HEK293 (cell line): ENCODE data around the gene CELSR1.

ENCODE experiments used
- CTCF ChIA-PET: fragments of 350-600 bp; formaldehyde crosslinking; extraction: SDS; loops from one replicate; lab custom pipeline; 2021; ENCODE audit warnings: antibody characterized with exemption; lab: Yijun Ruan, JAX
- POLR2A ChIA-PET: fragments of 300-600 bp; formaldehyde crosslinking; extraction: SDS; loops from one replicate; lab custom pipeline; 2020; ENCODE audit warnings: antibody characterized with exemption, inconsistent platforms; lab: Yijun Ruan, JAX
- H3K27ac ChIP-seq: fragments of 200-500 bp; sonication (Bioruptor generic); 2 replicates; pipeline ENCODE4 v1.5.1; 2014; ENCODE audit warnings: low read depth, low read length, control low read depth, inconsistent platforms; ENCODE audit errors: extremely low read depth
- H3K36me3 ChIP-seq, 2 experiments: fragments of 200-500 bp in 1 of 2; sonication (Bioruptor generic) in 1 of 2; 1 replicate in 1 of 2; 2 replicates in 1 of 2; pipeline ENCODE4 v1.5.1; 2014 to 2017; ENCODE audit warnings: inconsistent platforms in 2 of 2, low read length in 2 of 2; ENCODE audit not compliant: control insufficient read depth in 2 of 2, insufficient read depth in 1 of 2
- H3K4me1 ChIP-seq: fragments of 200-500 bp; sonication (Bioruptor generic); 2 replicates; pipeline ENCODE4 v1.5.1; 2014; ENCODE audit warnings: mild to moderate bottlenecking, low read length, inconsistent platforms; ENCODE audit not compliant: control insufficient read depth, insufficient read depth
- H3K4me3 ChIP-seq: 2 replicates; pipeline ENCODE4 v1.5.1; 2011; ENCODE audit warnings: low read depth, mild to moderate bottlenecking, control low read depth, low read length, moderate library complexity
- H3K9me3 ChIP-seq: fragments of 200-500 bp; sonication (Bioruptor generic); 2 replicates; pipeline ENCODE4 v1.5.1; 2014; ENCODE audit warnings: low read depth, low read length, inconsistent platforms; ENCODE audit not compliant: control insufficient read depth, insufficient read depth
- CTCF ChIP-seq: fragments of 450-650 bp; formaldehyde crosslinking; IDR thresholded peaks from 2 replicates; pipeline ENCODE4 v1.5.1; 2016; ENCODE audit warnings: missing biosample characterization, missing genetic modification characterization
- GLIS2 ChIP-seq: fragments of 450-650 bp; formaldehyde crosslinking; IDR thresholded peaks from 2 replicates; pipeline ENCODE4 v1.5.1; 2016; ENCODE audit warnings: missing biosample characterization, missing genetic modification characterization
- KLF1 ChIP-seq: fragments of 450-650 bp; formaldehyde crosslinking; IDR thresholded peaks from 2 replicates; pipeline ENCODE4 v1.5.1; 2016; ENCODE audit warnings: missing biosample characterization, missing genetic modification characterization
- KLF16 ChIP-seq: fragments of 450-650 bp; formaldehyde crosslinking; IDR thresholded peaks from 2 replicates; pipeline ENCODE4 v1.5.1; 2017; ENCODE audit warnings: missing biosample characterization, missing genetic modification characterization
- SP2 ChIP-seq: fragments of 450-650 bp; formaldehyde crosslinking; IDR thresholded peaks from 2 replicates; pipeline ENCODE4 v1.5.1; 2016; ENCODE audit warnings: missing biosample characterization, missing genetic modification characterization
- ZBTB17 ChIP-seq: fragments of 450-650 bp; formaldehyde crosslinking; IDR thresholded peaks from 2 replicates; pipeline ENCODE4 v1.5.1; 2016; ENCODE audit warnings: missing biosample characterization, missing genetic modification characterization
- ZBTB26 ChIP-seq: fragments of 450-650 bp; formaldehyde crosslinking; optimal IDR thresholded peaks from 2 replicates; pipeline ENCODE3; 2016; ENCODE audit warnings: missing biosample characterization, mild to moderate bottlenecking, missing genetic modification characterization
- ZNF133 ChIP-seq: fragments of 450-650 bp; formaldehyde crosslinking; IDR thresholded peaks from 2 replicates; pipeline ENCODE4 v1.5.1; 2016; ENCODE audit warnings: missing biosample characterization, missing genetic modification characterization
- ZNF211 ChIP-seq: fragments of 450-650 bp; formaldehyde crosslinking; IDR thresholded peaks from 2 replicates; pipeline ENCODE4 v1.5.1; 2016; ENCODE audit warnings: low read depth, missing biosample characterization, missing genetic modification characterization
- ZNF366 ChIP-seq: fragments of 450-650 bp; formaldehyde crosslinking; conservative IDR thresholded peaks from 2 replicates; pipeline ENCODE4 v1.5.1; 2016; ENCODE audit warnings: missing biosample characterization, missing genetic modification characterization
- ZNF549 ChIP-seq: fragments of 450-650 bp; IDR thresholded peaks from 2 replicates; pipeline ENCODE4 v1.5.1; 2018; ENCODE audit warnings: missing biosample characterization, missing genetic modification characterization, mild to moderate bottlenecking, inconsistent platforms, moderate library complexity
- ZNF585B ChIP-seq: fragments of 450-650 bp; formaldehyde crosslinking; IDR thresholded peaks from 2 replicates; pipeline ENCODE4 v1.5.1; 2016; ENCODE audit warnings: missing biosample characterization, missing genetic modification characterization
- ZNF610 ChIP-seq: fragments of 450-650 bp; formaldehyde crosslinking; IDR thresholded peaks from 2 replicates; pipeline ENCODE4 v1.5.1; 2016; ENCODE audit warnings: missing biosample characterization, missing genetic modification characterization, borderline replicate concordance
- ZNF621 ChIP-seq: fragments of 450-650 bp; formaldehyde crosslinking; IDR thresholded peaks from 2 replicates; pipeline ENCODE4 v1.5.1; 2017; ENCODE audit warnings: missing biosample characterization, missing genetic modification characterization
- ZNF792 ChIP-seq: fragments of 450-650 bp; formaldehyde crosslinking; IDR thresholded peaks from 2 replicates; pipeline ENCODE4 v1.5.1; 2016; ENCODE audit warnings: missing biosample characterization, missing genetic modification characterization
- TF ChIP-seq, protein P1 (sequence below): fragments of 450-650 bp; formaldehyde crosslinking; conservative IDR thresholded peaks from 2 replicates; pipeline ENCODE4 v1.5.1; 2016; ENCODE audit warnings: low read depth, missing biosample characterization, missing genetic modification characterization
- TF ChIP-seq, protein P2 (sequence below): fragments of 450-650 bp; formaldehyde crosslinking; IDR thresholded peaks from 2 replicates; pipeline ENCODE4 v1.5.1; 2016; ENCODE audit warnings: missing biosample characterization, missing genetic modification characterization, borderline replicate concordance
- TF ChIP-seq, protein P3 (sequence below): fragments of 450-650 bp; formaldehyde crosslinking; IDR thresholded peaks from 2 replicates; pipeline ENCODE4 v1.5.1; 2016; ENCODE audit warnings: missing biosample characterization, missing genetic modification characterization

CELSR1 gene

GRCh38 chr22:46463435-46464227 is 73.8 kb downstream of the CELSR1 start:
- H3K27ac ChIP-seq = no peak overlapping the region
- TF ChIP-seq, protein P1, sequence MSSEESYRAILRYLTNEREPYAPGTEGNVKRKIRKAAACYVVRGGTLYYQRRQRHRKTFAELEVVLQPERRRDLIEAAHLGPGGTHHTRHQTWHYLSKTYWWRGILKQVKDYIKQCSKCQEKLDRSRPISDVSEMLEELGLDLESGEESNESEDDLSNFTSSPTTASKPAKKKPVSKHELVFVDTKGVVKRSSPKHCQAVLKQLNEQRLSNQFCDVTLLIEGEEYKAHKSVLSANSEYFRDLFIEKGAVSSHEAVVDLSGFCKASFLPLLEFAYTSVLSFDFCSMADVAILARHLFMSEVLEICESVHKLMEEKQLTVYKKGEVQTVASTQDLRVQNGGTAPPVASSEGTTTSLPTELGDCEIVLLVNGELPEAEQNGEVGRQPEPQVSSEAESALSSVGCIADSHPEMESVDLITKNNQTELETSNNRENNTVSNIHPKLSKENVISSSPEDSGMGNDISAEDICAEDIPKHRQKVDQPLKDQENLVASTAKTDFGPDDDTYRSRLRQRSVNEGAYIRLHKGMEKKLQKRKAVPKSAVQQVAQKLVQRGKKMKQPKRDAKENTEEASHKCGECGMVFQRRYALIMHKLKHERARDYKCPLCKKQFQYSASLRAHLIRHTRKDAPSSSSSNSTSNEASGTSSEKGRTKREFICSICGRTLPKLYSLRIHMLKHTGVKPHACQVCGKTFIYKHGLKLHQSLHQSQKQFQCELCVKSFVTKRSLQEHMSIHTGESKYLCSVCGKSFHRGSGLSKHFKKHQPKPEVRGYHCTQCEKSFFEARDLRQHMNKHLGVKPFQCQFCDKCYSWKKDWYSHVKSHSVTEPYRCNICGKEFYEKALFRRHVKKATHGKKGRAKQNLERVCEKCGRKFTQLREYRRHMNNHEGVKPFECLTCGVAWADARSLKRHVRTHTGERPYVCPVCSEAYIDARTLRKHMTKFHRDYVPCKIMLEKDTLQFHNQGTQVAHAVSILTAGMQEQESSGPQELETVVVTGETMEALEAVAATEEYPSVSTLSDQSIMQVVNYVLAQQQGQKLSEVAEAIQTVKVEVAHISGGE (tag by site-specific recombination) = no peak
- no peak for TF ChIP-seq ZNF621 (tag by site-specific recombination)
- TF ChIP-seq KLF1 (tag by site-specific recombination) = no peak
- no peak for TF ChIP-seq ZNF211
- TF ChIP-seq ZNF133 (tag by site-specific recombination) = no peak
- TF ChIP-seq ZNF792 (tag by site-specific recombination) = no peak
- TF ChIP-seq, protein P2, sequence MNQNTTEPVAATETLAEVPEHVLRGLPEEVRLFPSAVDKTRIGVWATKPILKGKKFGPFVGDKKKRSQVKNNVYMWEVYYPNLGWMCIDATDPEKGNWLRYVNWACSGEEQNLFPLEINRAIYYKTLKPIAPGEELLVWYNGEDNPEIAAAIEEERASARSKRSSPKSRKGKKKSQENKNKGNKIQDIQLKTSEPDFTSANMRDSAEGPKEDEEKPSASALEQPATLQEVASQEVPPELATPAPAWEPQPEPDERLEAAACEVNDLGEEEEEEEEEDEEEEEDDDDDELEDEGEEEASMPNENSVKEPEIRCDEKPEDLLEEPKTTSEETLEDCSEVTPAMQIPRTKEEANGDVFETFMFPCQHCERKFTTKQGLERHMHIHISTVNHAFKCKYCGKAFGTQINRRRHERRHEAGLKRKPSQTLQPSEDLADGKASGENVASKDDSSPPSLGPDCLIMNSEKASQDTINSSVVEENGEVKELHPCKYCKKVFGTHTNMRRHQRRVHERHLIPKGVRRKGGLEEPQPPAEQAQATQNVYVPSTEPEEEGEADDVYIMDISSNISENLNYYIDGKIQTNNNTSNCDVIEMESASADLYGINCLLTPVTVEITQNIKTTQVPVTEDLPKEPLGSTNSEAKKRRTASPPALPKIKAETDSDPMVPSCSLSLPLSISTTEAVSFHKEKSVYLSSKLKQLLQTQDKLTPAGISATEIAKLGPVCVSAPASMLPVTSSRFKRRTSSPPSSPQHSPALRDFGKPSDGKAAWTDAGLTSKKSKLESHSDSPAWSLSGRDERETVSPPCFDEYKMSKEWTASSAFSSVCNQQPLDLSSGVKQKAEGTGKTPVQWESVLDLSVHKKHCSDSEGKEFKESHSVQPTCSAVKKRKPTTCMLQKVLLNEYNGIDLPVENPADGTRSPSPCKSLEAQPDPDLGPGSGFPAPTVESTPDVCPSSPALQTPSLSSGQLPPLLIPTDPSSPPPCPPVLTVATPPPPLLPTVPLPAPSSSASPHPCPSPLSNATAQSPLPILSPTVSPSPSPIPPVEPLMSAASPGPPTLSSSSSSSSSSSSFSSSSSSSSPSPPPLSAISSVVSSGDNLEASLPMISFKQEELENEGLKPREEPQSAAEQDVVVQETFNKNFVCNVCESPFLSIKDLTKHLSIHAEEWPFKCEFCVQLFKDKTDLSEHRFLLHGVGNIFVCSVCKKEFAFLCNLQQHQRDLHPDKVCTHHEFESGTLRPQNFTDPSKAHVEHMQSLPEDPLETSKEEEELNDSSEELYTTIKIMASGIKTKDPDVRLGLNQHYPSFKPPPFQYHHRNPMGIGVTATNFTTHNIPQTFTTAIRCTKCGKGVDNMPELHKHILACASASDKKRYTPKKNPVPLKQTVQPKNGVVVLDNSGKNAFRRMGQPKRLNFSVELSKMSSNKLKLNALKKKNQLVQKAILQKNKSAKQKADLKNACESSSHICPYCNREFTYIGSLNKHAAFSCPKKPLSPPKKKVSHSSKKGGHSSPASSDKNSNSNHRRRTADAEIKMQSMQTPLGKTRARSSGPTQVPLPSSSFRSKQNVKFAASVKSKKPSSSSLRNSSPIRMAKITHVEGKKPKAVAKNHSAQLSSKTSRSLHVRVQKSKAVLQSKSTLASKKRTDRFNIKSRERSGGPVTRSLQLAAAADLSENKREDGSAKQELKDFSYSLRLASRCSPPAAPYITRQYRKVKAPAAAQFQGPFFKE (tag by site-specific recombination) = no peak
- TF ChIP-seq ZNF610 (tag by site-specific recombination) = no peak
- TF ChIP-seq, protein P3, sequence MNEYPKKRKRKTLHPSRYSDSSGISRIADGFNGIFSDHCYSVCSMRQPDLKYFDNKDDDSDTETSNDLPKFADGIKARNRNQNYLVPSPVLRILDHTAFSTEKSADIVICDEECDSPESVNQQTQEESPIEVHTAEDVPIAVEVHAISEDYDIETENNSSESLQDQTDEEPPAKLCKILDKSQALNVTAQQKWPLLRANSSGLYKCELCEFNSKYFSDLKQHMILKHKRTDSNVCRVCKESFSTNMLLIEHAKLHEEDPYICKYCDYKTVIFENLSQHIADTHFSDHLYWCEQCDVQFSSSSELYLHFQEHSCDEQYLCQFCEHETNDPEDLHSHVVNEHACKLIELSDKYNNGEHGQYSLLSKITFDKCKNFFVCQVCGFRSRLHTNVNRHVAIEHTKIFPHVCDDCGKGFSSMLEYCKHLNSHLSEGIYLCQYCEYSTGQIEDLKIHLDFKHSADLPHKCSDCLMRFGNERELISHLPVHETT (tag by site-specific recombination) = no peak
- TF ChIP-seq GLIS2 = no peak
- TF ChIP-seq ZBTB26 (tag by site-specific recombination) = no peak
- no peak for TF ChIP-seq ZNF366 (tag by site-specific recombination)
- no peak for TF ChIP-seq CTCF (tag by site-specific recombination)
- no peak for TF ChIP-seq ZNF585B
- TF ChIP-seq SP2 = no peak
- TF ChIP-seq KLF16 (tag by site-specific recombination) = no peak
- no peak for TF ChIP-seq ZBTB17 (tag by site-specific recombination)
- no peak for TF ChIP-seq ZNF549 (tag by site-specific recombination)
- H3K9me3 ChIP-seq = no peaks in the 10 kb centered on the region
- POLR2A ChIA-PET = no interaction called here
- H3K36me3 ChIP-seq = peaks cover 0 to 19% of the 10 kb centered on the region in 2 experiments; a peak in 1 of 3 replicates
- no peak overlapping the region for H3K4me3 ChIP-seq
- CTCF ChIA-PET = interaction anchor here (0.7 kb wide), 1 partner anchor 147 kb away, joined by 3 read pairs; no protein-coding TSS in a partner anchor
- H3K4me1 ChIP-seq = no peaks in the 10 kb centered on the region
